TTC549 (cell line): ENCODE results near the gene CACNA1F.

Experiments
- FAIRE-seq: peaks from 2 replicates; lab custom pipeline; 2012; peaks lifted over from hg19 to GRCh38; lab: Jason Lieb, UNC

CACNA1F gene

GRCh38 chrX:49197543-49198087 lies 35.5 kb downstream of the CACNA1F start:
- no peak for FAIRE-seq

- FAIRE-seq, result no peak
Measured at GRCh38 chrX:49193542-49193964, 39.6 kb downstream of the CACNA1F start.

GRCh38 chrX:49192722-49193328 lies 40.3 kb downstream of the CACNA1F start:
- FAIRE-seq, result no peak

GRCh38 chrX:49191574-49192011 lies 41.5 kb downstream of the CACNA1F start:
- FAIRE-seq, result no peak

- peak; percentile 95 for FAIRE-seq
Measured at GRCh38 chrX:49190821-49191573, 42.1 kb downstream of the CACNA1F start.

GRCh38 chrX:49189606-49190005 lies 43.5 kb downstream of the CACNA1F start:
- FAIRE-seq, result no peak

GRCh38 chrX:49188468-49189076 lies 44.6 kb downstream of the CACNA1F start:
- no peak for FAIRE-seq

GRCh38 chrX:49187526-49187925 lies 45.6 kb downstream of the CACNA1F start:
- FAIRE-seq, result no peak

GRCh38 chrX:49187028-49187394 lies 46.1 kb downstream of the CACNA1F start:
- no peak for FAIRE-seq

- FAIRE-seq, result no peak
Measured at GRCh38 chrX:49186125-49187027, 46.8 kb downstream of the CACNA1F start, which contains the start of gene PRICKLE3. TSS of gene PRICKLE3 (minus strand) at chrX:49186373. CDS start at chrX:49186297, 76 bp downstream.

- FAIRE-seq, result peak; percentile 13
Measured at GRCh38 chrX:49184294-49185281, 48.6 kb downstream of the CACNA1F start.

GRCh38 chrX:49183701-49184281 lies 49.3 kb downstream of the CACNA1F start:
- FAIRE-seq, result no peak

GRCh38 chrX:49179358-49179757 lies 53.8 kb downstream of the CACNA1F start:
- no peak for FAIRE-seq

- no peak for FAIRE-seq
Measured at GRCh38 chrX:49178537-49178936, 54.6 kb downstream of the CACNA1F start.

GRCh38 chrX:49177873-49178480 lies 55.2 kb downstream of the CACNA1F start:
- no peak for FAIRE-seq

- FAIRE-seq, result no peak
Measured at GRCh38 chrX:49177338-49177833, 55.8 kb downstream of the CACNA1F start.

- FAIRE-seq, result no peak
Measured at GRCh38 chrX:49176421-49177326, 56.5 kb downstream of the CACNA1F start.

GRCh38 chrX:49175435-49176274 lies 57.5 kb downstream of the CACNA1F start:
- no peak for FAIRE-seq
